OCI-LY3 (cell line): ENCODE results near the gene BNC2.

Experiments used
- H2AFZ ChIP-seq: fragments of 200-600, 300-600 bp; shearing (Covaris generic); 2 replicates; pipeline ENCODE4 v1.6.0; 2014; ENCODE audit warnings: antibody characterized with exemption, low read depth, low read length
- H3K27ac ChIP-seq: fragments of 200-600, 300-600 bp; sonication (generic); 2 replicates; pipeline ENCODE4 v1.5.1; 2014; ENCODE audit warnings: mild to moderate bottlenecking, low read length, moderate library complexity, mixed read lengths
- H3K27me3 ChIP-seq: fragments of 200-600, 300-600 bp; sonication (generic); 2 replicates; pipeline ENCODE4 v1.6.1; 2014; ENCODE audit warnings: low read depth, low read length, mixed read lengths
- H3K36me3 ChIP-seq: fragments of 200-600, 300-600 bp; sonication (generic); replicated peaks from 2 replicates; pipeline ENCODE3; 2014; ENCODE audit warnings: low read depth, low read length, mixed read lengths
- H3K4me1 ChIP-seq: fragments of 300-600, 200-600 bp; sonication (generic); 2 replicates; pipeline ENCODE4 v1.6.1; 2014; ENCODE audit warnings: low read length, mixed read lengths
- H3K4me2 ChIP-seq: fragments of 200-600, 300-600 bp; sonication (generic); 2 replicates; pipeline ENCODE4 v1.6.1; 2014; ENCODE audit warnings: low read length, mixed read lengths
- H3K4me3 ChIP-seq: fragments of 300-600, 200-600 bp; sonication (generic); 2 replicates; pipeline ENCODE4 v1.5.1; 2014; ENCODE audit warnings: antibody characterized with exemption, mild to moderate bottlenecking, low read length, moderate library complexity
- H3K79me2 ChIP-seq: fragments of 300-600, 200-600 bp; shearing (Covaris generic); 2 replicates; pipeline ENCODE4 v1.6.1; 2014; ENCODE audit warnings: mild to moderate bottlenecking, low read length, mixed read lengths
- H3K9ac ChIP-seq: fragments of 300-600, 200-600 bp; shearing (Covaris generic); 2 replicates; pipeline ENCODE4 v1.6.0; 2014; ENCODE audit warnings: mild to moderate bottlenecking, low read length, moderate library complexity
- H3K9me3 ChIP-seq: fragments of 200-600, 300-600 bp; shearing (Covaris generic); 2 replicates; pipeline ENCODE4 v1.6.1; 2014; ENCODE audit warnings: low read length, mixed read lengths; ENCODE audit not compliant: insufficient read depth
- H4K20me1 ChIP-seq: fragments of 200-600, 300-600 bp; sonication (generic); 2 replicates; pipeline ENCODE4 v1.6.1; 2016; ENCODE audit warnings: low read length, mixed read lengths; ENCODE audit not compliant: insufficient read depth
- EZH2phosphoT487 ChIP-seq: fragments of 200-600 bp; shearing (Covaris generic); IDR thresholded peaks from 2 replicates; pipeline ENCODE4 v1.6.1; 2018; ENCODE audit warnings: antibody characterized with exemption, mixed run types, low read depth
- TF ChIP-seq, protein P1 (sequence below): fragments of 200-600, 300-600 bp; sonication (generic); IDR thresholded peaks from 2 replicates; pipeline ENCODE4 v1.5.1; 2014; ENCODE audit warnings: antibody characterized with exemption, low read length, low read depth

Gene BNC2

DNA sequence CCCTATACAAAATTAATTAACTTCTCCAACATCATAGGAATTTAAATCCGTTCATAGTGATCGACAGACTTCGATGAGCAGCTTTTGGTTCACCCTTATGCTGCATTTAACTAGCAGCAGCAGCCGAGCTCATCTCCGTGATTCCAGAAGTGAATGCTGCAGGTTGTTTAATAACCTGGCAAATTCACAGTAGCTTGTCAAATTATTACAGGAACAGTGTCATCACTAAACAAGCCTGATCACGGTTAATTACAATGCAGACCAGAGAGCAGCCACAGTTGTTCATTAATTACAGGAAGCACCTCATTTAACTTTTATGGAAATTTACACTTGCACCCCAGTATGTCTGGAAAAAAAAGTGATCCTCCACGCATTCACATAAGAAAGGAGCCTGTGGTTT, 188.2 kb downstream of the BNC2 start:
- Histone ChIP-seq H3K4me1 (no peaks in the 10 kb centered on the region), H3K9ac (no peak overlapping the region), H3K79me2 (no peaks in the 10 kb centered on the region), H3K27ac (no peak overlapping the region), H3K4me3 (no peak overlapping the region), H2AFZ (no peak overlapping the region), H3K36me3 (no peaks in the 10 kb centered on the region), H3K4me2 (no peak overlapping the region), H4K20me1 (no peaks in the 10 kb centered on the region), H3K9me3 (no peaks in the 10 kb centered on the region), H3K27me3 (no peaks in the 10 kb centered on the region)
- TF ChIP-seq EZH2phosphoT487 = no peak
- TF ChIP-seq, protein P1, sequence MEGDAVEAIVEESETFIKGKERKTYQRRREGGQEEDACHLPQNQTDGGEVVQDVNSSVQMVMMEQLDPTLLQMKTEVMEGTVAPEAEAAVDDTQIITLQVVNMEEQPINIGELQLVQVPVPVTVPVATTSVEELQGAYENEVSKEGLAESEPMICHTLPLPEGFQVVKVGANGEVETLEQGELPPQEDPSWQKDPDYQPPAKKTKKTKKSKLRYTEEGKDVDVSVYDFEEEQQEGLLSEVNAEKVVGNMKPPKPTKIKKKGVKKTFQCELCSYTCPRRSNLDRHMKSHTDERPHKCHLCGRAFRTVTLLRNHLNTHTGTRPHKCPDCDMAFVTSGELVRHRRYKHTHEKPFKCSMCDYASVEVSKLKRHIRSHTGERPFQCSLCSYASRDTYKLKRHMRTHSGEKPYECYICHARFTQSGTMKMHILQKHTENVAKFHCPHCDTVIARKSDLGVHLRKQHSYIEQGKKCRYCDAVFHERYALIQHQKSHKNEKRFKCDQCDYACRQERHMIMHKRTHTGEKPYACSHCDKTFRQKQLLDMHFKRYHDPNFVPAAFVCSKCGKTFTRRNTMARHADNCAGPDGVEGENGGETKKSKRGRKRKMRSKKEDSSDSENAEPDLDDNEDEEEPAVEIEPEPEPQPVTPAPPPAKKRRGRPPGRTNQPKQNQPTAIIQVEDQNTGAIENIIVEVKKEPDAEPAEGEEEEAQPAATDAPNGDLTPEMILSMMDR = no peak

GRCh38 chr9:16681652-16681987, 188.8 kb downstream of the BNC2 start:
- H4K20me1 ChIP-seq = no peaks in the 10 kb centered on the region
- no peaks in the 10 kb centered on the region for H3K27me3 ChIP-seq
- H3K36me3 ChIP-seq = no peaks in the 10 kb centered on the region
- no peak overlapping the region for H3K4me3 ChIP-seq
- no peaks in the 10 kb centered on the region for H3K9me3 ChIP-seq
- H3K4me1 ChIP-seq = no peaks in the 10 kb centered on the region
- no peaks in the 10 kb centered on the region for H3K79me2 ChIP-seq
- H3K27ac ChIP-seq = no peak overlapping the region
- no peak overlapping the region for H3K9ac ChIP-seq
- TF ChIP-seq EZH2phosphoT487 = no peak
- TF ChIP-seq, protein P1 = no peak
- H3K4me2 ChIP-seq = no peak overlapping the region
- no peak overlapping the region for H2AFZ ChIP-seq

DNA sequence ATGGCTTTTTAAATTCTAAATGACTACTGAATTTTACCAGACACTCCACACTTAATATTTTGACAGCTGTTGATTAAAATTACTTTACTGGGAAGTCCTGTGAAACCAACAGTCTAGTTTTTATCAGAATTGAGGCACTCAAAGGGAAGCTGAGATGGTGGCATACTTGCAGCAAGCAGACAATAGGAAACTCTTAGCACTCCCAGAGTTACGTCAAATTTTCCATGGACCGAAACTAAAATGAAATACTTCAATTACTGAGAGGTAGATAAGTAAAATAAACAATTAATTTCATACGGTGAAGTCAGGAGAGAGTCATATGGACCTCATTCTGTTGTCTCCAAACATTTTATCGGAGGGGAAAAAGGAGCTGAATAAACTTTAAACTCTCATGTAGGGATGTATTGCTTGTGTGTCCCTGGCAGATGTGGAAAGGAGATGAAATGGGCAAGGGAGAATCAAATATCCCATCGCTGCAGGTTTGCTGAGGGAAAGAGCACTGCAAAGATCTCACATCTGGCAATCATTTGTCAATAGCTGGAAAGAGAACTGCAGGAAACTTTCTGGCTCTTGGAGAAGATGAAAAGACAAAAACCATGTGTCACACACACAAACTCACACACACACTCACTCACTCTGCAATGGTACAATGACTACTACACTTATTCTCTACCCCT, 189.4 kb downstream of the BNC2 start:
- Histone ChIP-seq H3K4me3 (no peak overlapping the region), H3K4me1 (no peaks in the 10 kb centered on the region), H4K20me1 (no peaks in the 10 kb centered on the region), H3K9ac (no peak overlapping the region), H3K79me2 (no peaks in the 10 kb centered on the region), H3K36me3 (no peaks in the 10 kb centered on the region), H3K4me2 (no peak overlapping the region), H3K9me3 (no peaks in the 10 kb centered on the region), H2AFZ (no peak overlapping the region), H3K27ac (no peak overlapping the region), H3K27me3 (no peaks in the 10 kb centered on the region)
- TF ChIP-seq, protein P1 = no peak
- no peak for TF ChIP-seq EZH2phosphoT487

- H2AFZ ChIP-seq = no peak overlapping the region
- H3K27ac ChIP-seq = no peak overlapping the region
- no peaks in the 10 kb centered on the region for H3K9me3 ChIP-seq
- H3K79me2 ChIP-seq = no peaks in the 10 kb centered on the region
- H3K4me1 ChIP-seq = no peaks in the 10 kb centered on the region
- H3K9ac ChIP-seq = no peak overlapping the region
- no peak overlapping the region for H3K4me3 ChIP-seq
- no peaks in the 10 kb centered on the region for H3K36me3 ChIP-seq
- no peak for TF ChIP-seq EZH2phosphoT487
- TF ChIP-seq, protein P1 = no peak
- no peak overlapping the region for H3K4me2 ChIP-seq
- H3K27me3 ChIP-seq = no peaks in the 10 kb centered on the region
- H4K20me1 ChIP-seq = no peaks in the 10 kb centered on the region
Observed at GRCh38 chr9:16680541-16680940, 189.9 kb downstream of the BNC2 start.
